H1 (cell line): ENCODE data around the gene DBNDD1.
A peak's percentile ranks its signal among the peaks of the same experiment; 100 is the strongest.

Experiments used
- CREB1 ChIP-seq: IDR thresholded peaks from 2 replicates; pipeline ENCODE4 v1.6.1; 2012; ENCODE audit warnings: inconsistent platforms
- EP300 ChIP-seq, 2 experiments: IDR thresholded peaks; 1 replicate in 1 of 2; 2 replicates in 1 of 2; pipeline ENCODE4 v1.6.1; 2011 to 2012; ENCODE audit warnings: low read depth in 2 of 2, low read length in 2 of 2, mild to moderate bottlenecking in 2 of 2, borderline replicate concordance in 1 of 2, inconsistent platforms in 1 of 2, moderate library complexity in 1 of 2
- EZH2 ChIP-seq: fragments of 200-600 bp; sonication (generic); IDR thresholded peaks from 2 replicates; pipeline ENCODE4 v1.7.1; 2012; ENCODE audit warnings: low read depth, mild to moderate bottlenecking, moderate library complexity, low read length, inconsistent platforms; ENCODE audit not compliant: severe bottlenecking
- FOSL1 ChIP-seq: IDR thresholded peaks from 2 replicates; pipeline ENCODE4 v1.6.1; 2011; ENCODE audit warnings: mild to moderate bottlenecking, low read depth, low read length, moderate library complexity; ENCODE audit not compliant: insufficient read depth
- GABPA ChIP-seq: IDR thresholded peaks from 2 replicates; pipeline ENCODE4 v1.6.1; 2011; ENCODE audit warnings: mild to moderate bottlenecking, low read length, moderate library complexity, borderline replicate concordance; ENCODE audit not compliant: insufficient read depth
- NRF1 ChIP-seq: IDR thresholded peaks from 2 replicates; pipeline ENCODE4 v1.6.1; 2011; ENCODE audit warnings: mild to moderate bottlenecking, low read depth, low read length, improper control_type of control experiment
- POLR2A ChIP-seq, 2 experiments: IDR thresholded peaks; 1 replicate in 1 of 2; 2 replicates in 1 of 2; pipeline ENCODE4 v1.6.1; 2011; ENCODE audit warnings: low read depth in 2 of 2, low read length in 2 of 2, mild to moderate bottlenecking in 2 of 2; ENCODE audit errors: control extremely low read depth in 1 of 2
- POLR2AphosphoS5 ChIP-seq: IDR thresholded peaks from 2 replicates; pipeline ENCODE4 v1.6.1; 2011; ENCODE audit warnings: low read depth, low read length
- POU5F1 ChIP-seq: IDR thresholded peaks from 2 replicates; pipeline ENCODE4 v1.6.1; 2011; ENCODE audit warnings: low read depth, mild to moderate bottlenecking, low read length, moderate library complexity
- RFX5 ChIP-seq: IDR thresholded peaks from 2 replicates; pipeline ENCODE4 v1.6.1; 2011; ENCODE audit warnings: low read depth, low read length, improper control_type of control experiment, borderline replicate concordance
- YY1 ChIP-seq: IDR thresholded peaks from 2 replicates; pipeline ENCODE4 v1.6.1; 2011; ENCODE audit warnings: low read depth, mild to moderate bottlenecking, low read length
- ZNF274 ChIP-seq: IDR thresholded peaks from 2 replicates; pipeline ENCODE4 v1.7.0; 2012; ENCODE audit warnings: low read length, borderline replicate concordance; ENCODE audit errors: extremely low read depth
- TF ChIP-seq, protein P1 (sequence below), 3 experiments: IDR thresholded peaks; 1 replicate in 2 of 3; 2 replicates in 1 of 3; pipeline versions ENCODE4 v1.5.1 to v1.6.1; 2011; ENCODE audit warnings: low read length in 3 of 3, mild to moderate bottlenecking in 3 of 3, inconsistent platforms in 2 of 3, low read depth in 1 of 3, moderate library complexity in 1 of 3; ENCODE audit not compliant: insufficient read depth in 1 of 3; ENCODE audit errors: control extremely low read depth in 1 of 3

DNA sequence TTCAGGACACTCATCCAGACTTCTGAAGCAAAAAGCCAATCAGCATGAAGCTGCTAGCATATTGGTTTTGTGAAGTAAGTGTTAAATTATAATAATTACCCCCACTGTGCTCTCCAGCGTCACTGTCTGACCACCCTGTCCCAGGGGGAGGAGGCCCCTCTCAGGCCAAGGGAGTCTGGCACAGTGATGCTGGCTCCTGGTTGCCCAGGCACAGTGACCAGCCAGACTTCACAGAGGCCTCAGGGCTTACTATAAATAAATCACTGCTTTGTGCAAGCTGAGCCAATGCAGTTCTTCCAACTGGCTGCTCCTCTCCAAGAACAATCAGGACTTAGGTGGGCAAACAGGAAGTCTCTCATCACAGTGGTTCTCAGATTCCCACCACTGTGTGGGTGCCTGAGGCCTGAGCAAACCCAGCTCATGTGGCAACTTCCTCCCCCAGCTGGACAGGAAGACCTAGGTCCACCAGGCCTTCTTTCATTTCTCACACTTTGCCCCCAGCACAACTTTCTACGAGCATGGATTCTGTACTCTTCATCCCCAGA, 1.7 kb upstream of the DBNDD1 start:
- peak in 1 of 2 experiments; percentile 39; a peak in 1 of 3 replicates for TF ChIP-seq POLR2A (IDR thresholded peaks at IDR 0.05; ENCODE audit: control extremely low read depth in 1 of 2, low read depth in 2 of 2, low read length in 2 of 2)
- TF ChIP-seq POLR2AphosphoS5: no peak
- TF ChIP-seq, protein P1, sequence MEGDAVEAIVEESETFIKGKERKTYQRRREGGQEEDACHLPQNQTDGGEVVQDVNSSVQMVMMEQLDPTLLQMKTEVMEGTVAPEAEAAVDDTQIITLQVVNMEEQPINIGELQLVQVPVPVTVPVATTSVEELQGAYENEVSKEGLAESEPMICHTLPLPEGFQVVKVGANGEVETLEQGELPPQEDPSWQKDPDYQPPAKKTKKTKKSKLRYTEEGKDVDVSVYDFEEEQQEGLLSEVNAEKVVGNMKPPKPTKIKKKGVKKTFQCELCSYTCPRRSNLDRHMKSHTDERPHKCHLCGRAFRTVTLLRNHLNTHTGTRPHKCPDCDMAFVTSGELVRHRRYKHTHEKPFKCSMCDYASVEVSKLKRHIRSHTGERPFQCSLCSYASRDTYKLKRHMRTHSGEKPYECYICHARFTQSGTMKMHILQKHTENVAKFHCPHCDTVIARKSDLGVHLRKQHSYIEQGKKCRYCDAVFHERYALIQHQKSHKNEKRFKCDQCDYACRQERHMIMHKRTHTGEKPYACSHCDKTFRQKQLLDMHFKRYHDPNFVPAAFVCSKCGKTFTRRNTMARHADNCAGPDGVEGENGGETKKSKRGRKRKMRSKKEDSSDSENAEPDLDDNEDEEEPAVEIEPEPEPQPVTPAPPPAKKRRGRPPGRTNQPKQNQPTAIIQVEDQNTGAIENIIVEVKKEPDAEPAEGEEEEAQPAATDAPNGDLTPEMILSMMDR (IDR thresholded peaks at IDR 0.05; ENCODE audit: control extremely low read depth in 1 of 3, insufficient read depth in 1 of 3, low read depth in 1 of 3, low read length in 3 of 3): no peak
- TF ChIP-seq YY1: no peak
- TF ChIP-seq GABPA: no peak
- no peak for TF ChIP-seq ZNF274
- no peak for TF ChIP-seq EP300 (IDR thresholded peaks at IDR 0.05; ENCODE audit: borderline replicate concordance in 1 of 2, low read depth in 2 of 2, low read length in 2 of 2)
- no peak for TF ChIP-seq POU5F1
- no peak for TF ChIP-seq RFX5
- no peak for TF ChIP-seq FOSL1
- no peak for TF ChIP-seq NRF1
- no peak for TF ChIP-seq EZH2
- no peak for TF ChIP-seq CREB1
